ACHN (cell line): ENCODE data around the gene GBF1.

ENCODE experiments used
- DNase-seq: peaks from one replicate; pipeline ENCODE4 v3.0.0-alpha.2; 2015
- in situ Hi-C: cut with HindIII; loops from 2 replicates; pipeline ENCODE4 v1.10.0; 2017; ENCODE audit warnings: low sequenced_read_pairs, low pct_ligation_motif_present, low pct_unique_long_range_greater_than_20kb

The GBF1 gene

GRCh38 chr10:102261842-102262241 is 16.5 kb downstream of the GBF1 start:
- in situ Hi-C loops, result no loop called here
- DNase-seq, result no peak

- in situ Hi-C loops, result no loop called here
- no peak for DNase-seq
These were observed 17.5 kb downstream of the GBF1 start for GRCh38 chr10:102262744-102263370.

- DNase-seq, result no peak
- in situ Hi-C loops, result no loop called here
These were observed 19.0 kb downstream of the GBF1 start for GRCh38 chr10:102264371-102264770.

GRCh38 chr10:102266670-102267069 is 21.3 kb downstream of the GBF1 start:
- in situ Hi-C loops, result no loop called here

GRCh38 chr10:102267748-102268147 is 22.4 kb downstream of the GBF1 start:
- in situ Hi-C loops, result no loop called here
- DNase-seq, result peak; percentile 19

More at GRCh38 chr10:102266670-102267069, 21.3 kb downstream of the GBF1 start:
- no peak for DNase-seq

- peak; percentile 55 for DNase-seq
- in situ Hi-C loops, result no loop called here
These were observed 23.1 kb downstream of the GBF1 start for GRCh38 chr10:102268375-102268888.

GRCh38 chr10:102269017-102269416 is 23.7 kb downstream of the GBF1 start:
- DNase-seq, result no peak
- in situ Hi-C loops, result no loop called here

- in situ Hi-C loops, result no loop called here
- no peak for DNase-seq
These were observed 28.7 kb downstream of the GBF1 start for GRCh38 chr10:102274062-102274461.

GRCh38 chr10:102275343-102275742 is 30.0 kb downstream of the GBF1 start:
- no peak for DNase-seq
- in situ Hi-C loops, result no loop called here

GRCh38 chr10:102279104-102279503 is 33.8 kb downstream of the GBF1 start:
- no peak for DNase-seq
- in situ Hi-C loops, result no loop called here

- in situ Hi-C loops, result no loop called here
- no peak for DNase-seq
These were observed 35.2 kb downstream of the GBF1 start for GRCh38 chr10:102280397-102281101.

- DNase-seq, result no peak
- in situ Hi-C loops, result no loop called here
These were observed 35.8 kb downstream of the GBF1 start for GRCh38 chr10:102281102-102281487.

- no peak for DNase-seq
- in situ Hi-C loops, result no loop called here
These were observed 38.2 kb downstream of the GBF1 start for GRCh38 chr10:102283488-102283887.

GRCh38 chr10:102283890-102284289 is 38.6 kb downstream of the GBF1 start:
- in situ Hi-C loops, result no loop called here
- no peak for DNase-seq

GRCh38 chr10:102284531-102284930 is 39.2 kb downstream of the GBF1 start:
- in situ Hi-C loops, result no loop called here
- no peak for DNase-seq

- in situ Hi-C loops, result no loop called here
- DNase-seq, result no peak
These were observed 39.8 kb downstream of the GBF1 start for GRCh38 chr10:102285133-102285532.

- in situ Hi-C loops, result no loop called here
These were observed 40.9 kb downstream of the GBF1 start for GRCh38 chr10:102286216-102286615.

GRCh38 chr10:102287538-102287937 is 42.2 kb downstream of the GBF1 start:
- DNase-seq, result no peak
- in situ Hi-C loops, result no loop called here

More at GRCh38 chr10:102286216-102286615, 40.9 kb downstream of the GBF1 start:
- DNase-seq, result no peak

GRCh38 chr10:102287991-102288390 is 42.7 kb downstream of the GBF1 start:
- in situ Hi-C loops, result no loop called here
- DNase-seq, result no peak

- DNase-seq, result no peak
- in situ Hi-C loops, result no loop called here
These were observed 44.0 kb downstream of the GBF1 start for GRCh38 chr10:102289356-102289755.
